H54 (cell line): ENCODE measurements around the gene BMPR1B.
"Not testable (repeated sequence)": the region's sequence is repeated elsewhere in the genome, so short reads cannot be mapped to it uniquely, and the experiment has no call there.

Experiments
- DNase-seq: peaks from one replicate; pipeline ENCODE4 v3.0.0; 2011; ENCODE audit warnings: low spot score, mixed read lengths; ENCODE audit not compliant: insufficient read length
- FAIRE-seq: peaks from 3 replicates; lab custom pipeline; 2011; peaks lifted over from hg19 to GRCh38; lab: Jason Lieb, UNC
- POLR2A ChIP-seq: IDR thresholded peaks from 2 replicates; pipeline ENCODE4 v1.6.1; 2011; ENCODE audit warnings: low read depth, mild to moderate bottlenecking, low read length

BMPR1B gene

GRCh38 chr4:95108883-95109421 is 351.2 kb downstream of the BMPR1B start:
- no peak for TF ChIP-seq POLR2A
- no peak for FAIRE-seq
- no peak for DNase-seq

DNA sequence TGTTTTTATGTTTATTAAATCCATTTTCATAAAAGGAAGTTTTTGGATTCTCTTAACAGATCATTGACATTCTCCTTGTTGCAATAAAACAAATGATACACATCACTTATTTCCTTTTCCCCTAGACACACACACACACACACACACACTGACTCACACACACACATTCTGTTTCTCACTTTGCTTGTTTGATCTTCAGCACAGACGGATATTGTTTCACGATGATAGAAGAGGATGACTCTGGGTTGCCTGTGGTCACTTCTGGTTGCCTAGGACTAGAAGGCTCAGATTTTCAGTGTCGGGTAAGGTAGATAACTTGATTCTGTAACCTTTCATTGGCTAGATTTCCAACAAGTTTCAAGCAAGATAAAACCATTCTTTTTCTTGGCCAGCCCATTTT is 356.8 kb downstream of the BMPR1B start:
- DNase-seq (no peak), FAIRE-seq (no peak)
- no peak for TF ChIP-seq POLR2A

DNA sequence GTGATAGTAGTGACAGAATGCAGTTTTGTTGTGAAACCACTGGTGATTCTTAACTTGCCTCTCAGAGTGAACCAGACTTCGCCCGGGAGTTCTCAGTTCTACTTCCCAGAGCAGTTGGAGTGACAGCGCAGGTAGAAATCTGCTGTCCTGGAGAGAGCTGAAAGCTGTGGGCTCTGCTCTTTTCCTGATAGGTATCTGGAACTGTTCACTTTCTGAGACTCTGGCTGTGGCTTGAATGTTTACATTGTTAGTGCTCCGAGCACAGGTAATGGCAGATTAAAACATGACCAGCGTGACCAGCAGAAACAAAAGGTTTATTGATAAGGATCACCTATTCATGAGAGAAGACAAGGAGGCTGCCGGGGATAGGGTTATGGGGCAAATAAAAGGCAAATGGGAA is 360.7 kb downstream of the BMPR1B start:
- FAIRE-seq (no peak), DNase-seq (no peak)
- TF ChIP-seq POLR2A = no peak

DNA sequence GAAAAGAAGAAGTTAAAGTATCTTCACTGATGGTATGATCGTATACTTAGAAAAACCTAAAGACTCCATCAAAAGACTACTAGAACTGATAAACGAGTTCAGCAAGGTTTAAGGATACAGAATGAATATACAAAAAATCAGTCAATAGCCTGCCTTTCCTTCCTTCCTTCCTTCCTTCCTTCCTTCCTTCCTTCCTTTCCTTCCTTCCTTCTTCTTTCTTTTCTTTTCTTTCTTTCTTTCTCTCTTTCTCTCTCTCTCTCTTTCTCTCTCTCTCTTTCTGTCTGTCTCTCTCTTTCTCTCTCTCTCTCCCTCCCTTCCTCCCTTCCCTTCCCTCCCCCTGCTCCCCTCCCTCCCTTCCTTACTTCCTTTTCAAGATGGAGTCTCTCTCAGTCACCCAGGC is 362.7 kb downstream of the BMPR1B start:
- DNase-seq (no peak), FAIRE-seq (no peak)
- no peak for TF ChIP-seq POLR2A

GRCh38 chr4:95122001-95122400 is 364.2 kb downstream of the BMPR1B start:
- FAIRE-seq (no peak), DNase-seq (no peak)
- TF ChIP-seq POLR2A = no peak

DNA sequence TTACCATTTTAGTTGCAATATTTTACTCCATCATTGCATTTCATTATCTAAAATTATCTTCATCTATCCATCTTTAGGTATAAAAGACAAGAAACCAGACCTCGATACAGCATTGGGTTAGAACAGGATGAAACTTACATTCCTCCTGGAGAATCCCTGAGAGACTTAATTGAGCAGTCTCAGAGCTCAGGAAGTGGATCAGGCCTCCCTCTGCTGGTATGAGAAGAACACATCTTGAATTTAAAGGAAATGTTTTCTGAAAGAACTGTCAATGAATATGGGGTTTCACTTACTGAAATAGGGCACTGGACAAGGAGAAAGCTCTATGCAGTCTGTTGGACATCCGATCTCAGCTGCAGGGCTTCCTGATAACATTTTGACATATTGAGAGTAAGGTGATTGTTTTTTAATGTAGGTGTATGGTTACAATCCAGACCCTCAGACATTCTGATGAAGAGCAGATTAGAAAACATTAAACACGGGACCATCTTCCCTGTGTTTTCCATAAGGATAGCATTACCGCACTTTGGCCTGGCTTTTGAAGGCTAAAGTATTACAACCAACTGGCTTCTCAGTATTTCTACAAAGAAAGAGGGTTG is 367.2 kb downstream of the BMPR1B start:
- no peak for DNase-seq
- peak; percentile 76 for FAIRE-seq
- TF ChIP-seq POLR2A = no peak

DNA sequence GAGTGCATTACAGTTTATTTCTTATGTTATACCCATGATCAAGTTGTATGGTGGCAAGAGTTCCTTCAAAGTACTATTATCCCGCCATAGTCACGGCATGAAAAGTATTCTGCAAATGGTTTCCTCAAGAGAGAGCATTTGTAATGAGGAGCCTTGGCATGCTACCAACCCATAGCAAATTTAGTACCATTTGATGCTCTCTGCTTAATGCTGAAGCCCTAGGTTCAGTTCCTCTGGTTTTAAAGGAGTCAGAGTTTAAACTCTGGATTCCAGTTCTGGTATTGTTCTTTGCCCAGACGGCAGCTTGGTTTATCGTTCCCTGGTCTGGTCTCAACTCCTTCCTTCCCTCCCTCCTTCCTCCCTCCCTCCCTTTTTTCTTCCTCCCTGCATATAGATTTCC is 371.3 kb downstream of the BMPR1B start:
- no peak for FAIRE-seq
- TF ChIP-seq POLR2A = no peak

GRCh38 chr4:95129821-95130311 is 372.1 kb downstream of the BMPR1B start:
- FAIRE-seq (peak; percentile 81), DNase-seq (peak; percentile 10)
- TF ChIP-seq POLR2A = no peak

More for the DNA sequence above, 371.3 kb downstream of the BMPR1B start:
- no peak for DNase-seq

GRCh38 chr4:95134016-95134415 is 376.3 kb downstream of the BMPR1B start:
- not testable (repeated sequence) for FAIRE-seq, DNase-seq

DNA sequence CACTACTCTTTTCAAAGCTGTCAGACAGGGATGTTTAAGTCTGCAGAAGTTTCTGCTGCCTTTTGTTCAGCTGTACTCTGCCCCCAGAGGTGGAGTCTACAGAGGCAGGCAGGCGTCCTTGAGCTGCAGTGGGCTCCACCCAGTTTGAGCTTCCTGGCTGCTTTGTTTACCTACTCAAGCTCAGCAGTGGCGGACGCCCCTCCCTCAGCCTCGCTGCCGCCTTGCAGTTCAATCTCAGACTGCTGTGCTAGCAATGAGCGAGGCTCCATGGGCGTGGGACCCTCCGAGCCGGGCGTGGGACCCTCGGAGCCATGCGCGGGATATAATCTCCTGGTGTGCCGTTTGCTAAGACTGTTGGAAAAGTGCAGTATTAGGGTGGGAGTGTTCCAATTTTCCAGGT is 381.7 kb downstream of the BMPR1B start:
- not testable (repeated sequence) for FAIRE-seq, DNase-seq

- FAIRE-seq = no peak
- TF ChIP-seq POLR2A = no peak
Observed at GRCh38 chr4:95141361-95141760, 383.6 kb downstream of the BMPR1B start.

DNA sequence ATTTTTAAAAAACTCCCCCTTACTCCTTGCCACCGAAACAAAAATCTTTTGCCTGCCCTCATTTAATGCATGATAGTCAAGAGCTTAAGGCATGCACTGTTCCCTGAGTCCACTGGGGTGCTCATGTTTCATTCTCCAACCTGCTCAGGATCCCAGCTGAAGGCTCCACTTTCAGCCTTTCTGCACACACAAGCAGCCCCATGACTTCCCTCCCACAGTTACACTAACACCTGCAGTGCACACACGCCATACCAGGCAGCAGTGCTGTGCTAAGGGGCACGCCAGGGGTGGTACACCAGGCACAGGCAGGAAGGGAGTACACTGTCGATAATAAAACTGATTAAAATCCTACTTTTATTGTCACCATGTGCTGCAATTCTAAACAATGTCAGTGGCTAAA is 385.2 kb downstream of the BMPR1B start:
- FAIRE-seq = no peak
- no peak for TF ChIP-seq POLR2A
- DNase-seq = no peak

More at GRCh38 chr4:95141361-95141760, 383.6 kb downstream of the BMPR1B start:
- no peak for DNase-seq

GRCh38 chr4:95151255-95151654 is 393.5 kb downstream of the BMPR1B start:
- DNase-seq = no peak
- no peak for TF ChIP-seq POLR2A
- no peak for FAIRE-seq

DNA sequence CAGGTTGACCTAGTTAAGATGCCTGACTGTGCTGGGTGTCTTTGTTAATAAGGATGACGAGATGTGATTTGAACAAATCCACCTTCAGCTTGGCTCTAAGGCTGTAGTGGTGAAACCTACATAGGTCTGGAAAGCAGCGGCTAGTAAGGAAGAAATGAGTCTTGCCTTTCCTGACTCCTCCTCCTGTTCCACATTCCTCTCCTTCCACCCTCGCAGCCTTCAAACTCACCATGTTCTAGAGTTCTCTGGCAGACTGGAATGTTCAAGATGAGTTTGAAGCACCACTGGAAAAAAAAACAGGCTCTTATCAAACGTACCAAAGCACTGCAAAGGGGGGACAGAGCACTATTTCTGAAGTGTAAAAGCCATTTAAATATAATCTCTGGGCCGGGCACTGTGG is 395.4 kb downstream of the BMPR1B start:
- TF ChIP-seq POLR2A = no peak
- DNase-seq (no peak), FAIRE-seq (no peak)

DNA sequence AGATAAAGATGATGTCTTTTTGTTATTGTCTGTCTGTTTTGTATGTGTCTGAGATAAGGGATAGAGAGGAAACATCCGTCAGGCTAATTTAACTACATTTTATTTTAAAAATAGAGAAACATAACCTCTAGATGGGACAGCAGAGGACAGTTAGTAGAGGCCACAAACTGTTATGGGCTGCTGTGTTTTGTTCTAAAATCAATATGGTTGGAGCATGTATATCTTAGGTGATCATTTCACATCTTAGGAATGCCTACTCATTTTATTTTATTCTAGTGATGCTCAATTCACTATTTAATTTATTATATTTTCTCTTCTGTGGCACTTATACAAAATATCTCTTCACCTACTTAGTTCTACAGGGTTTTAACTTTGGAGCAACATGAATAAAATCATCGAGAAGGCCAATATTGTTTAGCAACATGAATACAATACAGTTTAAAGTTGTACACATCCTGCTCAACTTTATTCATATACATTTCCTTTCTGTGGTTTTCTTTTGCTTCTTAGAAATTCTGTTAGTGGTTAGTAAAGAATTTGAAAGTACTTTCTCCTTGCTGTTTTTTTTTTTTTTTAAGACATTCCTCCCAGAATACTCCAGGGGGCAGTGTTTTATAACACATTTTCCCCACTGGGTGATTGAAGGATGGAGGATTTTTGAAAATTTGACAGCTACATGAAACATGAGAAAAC is 398.1 kb downstream of the BMPR1B start:
- DNase-seq (peak; percentile 1), FAIRE-seq (no peak)
- TF ChIP-seq POLR2A = no peak

DNA sequence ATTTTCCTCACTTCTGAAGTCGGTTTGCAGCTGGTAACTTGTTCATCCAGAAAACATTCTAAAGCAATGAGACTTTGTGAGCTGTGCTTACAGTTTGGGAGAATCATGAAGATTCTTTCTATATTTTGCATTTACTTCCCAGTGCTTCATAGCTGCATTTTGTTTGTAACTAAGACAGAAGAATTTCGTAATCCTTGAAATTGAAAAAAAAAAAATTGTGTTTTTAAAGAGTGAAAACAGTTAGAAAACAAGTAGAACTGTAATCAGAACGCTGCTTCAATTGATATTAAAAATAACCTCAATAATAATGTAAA is 398.7 kb downstream of the BMPR1B start:
- no peak for FAIRE-seq

More for the DNA sequence above, 398.7 kb downstream of the BMPR1B start:
- no peak for DNase-seq
- no peak for TF ChIP-seq POLR2A
